Esophagus muscularis mucosa (tissue), 4 donors: ENCODE measurements around the gene CNOT1. TPM values are rescaled to one million over a fixed set of nuclear protein-coding genes. Genes with fewer than 3 reads are reported as not detected.
A peak's percentile ranks its signal among the peaks of the same experiment; 100 is the strongest.
"Not testable (repeated sequence)": the region's sequence is repeated elsewhere in the genome, so short reads cannot be mapped to it uniquely, and the experiment has no call there.

Experiments used
- DNase-seq: peaks from one replicate; pipeline ENCODE4 v3.0.0-alpha.2; 2017; ENCODE audit errors: extremely low spot score
- H3K27ac ChIP-seq, 4 donors: fragments of 200-600 bp; sonication (generic); replicated peaks in 1 of 4; 1 replicate in 3 of 4; 2 replicates in 1 of 4; pipeline ENCODE4 v1.5.1; 2016 to 2019; ENCODE audit warnings: mild to moderate bottlenecking in 1 of 4
- H3K27me3 ChIP-seq, 4 donors: fragments of 200-600 bp; sonication (generic); one replicate each; pipeline versions ENCODE4 v1.5.1 to v1.6.0; 2016 to 2019
- H3K36me3 ChIP-seq, 4 donors: fragments of 200-600 bp; sonication (generic); one replicate each; pipeline ENCODE4 v1.5.1; 2016 to 2019
- H3K4me1 ChIP-seq, 4 donors: fragments of 200-600 bp; sonication (generic); one replicate each; pipeline ENCODE4 v1.5.1; 2016 to 2019
- H3K4me3 ChIP-seq, 4 donors: fragments of 200-600 bp; sonication (generic); 1 replicate in 2 of 4; 2 replicates in 2 of 4; pipeline ENCODE4 v1.5.1; 2016 to 2019; ENCODE audit warnings: mild to moderate bottlenecking in 4 of 4, moderate library complexity in 1 of 4
- H3K9me3 ChIP-seq, 4 donors: fragments of 200-600 bp; sonication (generic); 1 replicate in 3 of 4; 2 replicates in 1 of 4; pipeline ENCODE4 v1.5.1; 2016 to 2019
- CTCF ChIP-seq, 3 experiments: fragments of 200-600 bp in 2 of 3; fragments of 450-650 bp in 1 of 3; sonication (generic) in 2 of 3; IDR thresholded peaks; one replicate each; pipeline ENCODE4 v1.5.1; 2017 to 2019; ENCODE audit warnings: antibody characterized with exemption in 3 of 3, mild to moderate bottlenecking in 2 of 3, moderate library complexity in 1 of 3
- EP300 ChIP-seq: sonication (generic); formaldehyde crosslinking; IDR thresholded peaks from one replicate; pipeline ENCODE4 v1.6.1; 2017; ENCODE audit warnings: antibody characterized with exemption
- POLR2A ChIP-seq: fragments of 450-650 bp; IDR thresholded peaks from one replicate; pipeline ENCODE4 v1.6.1; 2017; ENCODE audit warnings: antibody characterized with exemption, moderate library complexity, mild to moderate bottlenecking, low read depth
- POLR2AphosphoS5 ChIP-seq, 2 donors: sonication (generic); formaldehyde crosslinking; IDR thresholded peaks; one replicate each; pipeline ENCODE4 v1.6.1; 2017; ENCODE audit warnings: antibody characterized with exemption in 2 of 2
- WGBS: methylation state at CpG from one replicate; pipeline ENCODE4 v1.1.5; 2018; 5-methylcytosine and 5-hydroxymethylcytosine counted together
- intact Hi-C: fragments of 100-400 bp; cut with DNase I; formaldehyde crosslinking; loops from one replicate; pipeline ENCODE4 v1.15.1; 2023
- total RNA-seq, 4 donors: library from RNA; depleted of rRNA; stranded (reverse); fragments of >200 nt; gene quantifications; one replicate each; pipeline versions ENCODE4 v1.1.0 to v1.2.1, GENCODE V29; 2016

The CNOT1 gene
- total RNA-seq, 4 donors from 2014 or later, result 92.1 to 97.6 (median 95.6) TPM

- intact Hi-C loops, result no loop called here
- Histone ChIP-seq H3K9me3 (no peaks in the 10 kb centered on the region), H3K36me3 (no peaks in the 10 kb centered on the region), H3K4me1 (no peaks in the 10 kb centered on the region), H3K4me3 (no peak overlapping the region), H3K27ac (no peak overlapping the region), H3K27me3 (no peaks in the 10 kb centered on the region)
- peak; percentile 37 for DNase-seq
- WGBS, result 75% methylated on average over 8 of the region's 8 CpGs
- TF ChIP-seq POLR2AphosphoS5 (IDR thresholded peaks at IDR 0.05), result no peak
- peak in 1 of 3 experiments; percentile 18 for TF ChIP-seq CTCF (IDR thresholded peaks at IDR 0.05)
Measured at GRCh38 chr16:58638148-58639036, 8.8 kb upstream of the CNOT1 start.

- WGBS, result 95% methylated on average over 6 of the region's 6 CpGs
- DNase-seq, H3K4me1 ChIP-seq, H3K27ac ChIP-seq, intact Hi-C loops, H3K27me3 ChIP-seq, H3K4me3 ChIP-seq, H3K36me3 ChIP-seq, H3K9me3 ChIP-seq: not testable (repeated sequence)
Measured at GRCh38 chr16:58637021-58637420, 7.4 kb upstream of the CNOT1 start.

GRCh38 chr16:58636466-58636865 is 6.8 kb upstream of the CNOT1 start:
- Histone ChIP-seq H3K4me1 (no peaks in the 10 kb centered on the region), H3K4me3 (no peak overlapping the region), H3K27ac (no peak overlapping the region), H3K9me3 (no peaks in the 10 kb centered on the region), H3K36me3 (no peaks in the 10 kb centered on the region), H3K27me3 (no peaks in the 10 kb centered on the region)
- WGBS, result 91% methylated on average over 4 of the region's 4 CpGs
- no peak for TF ChIP-seq CTCF (IDR thresholded peaks at IDR 0.05)
- TF ChIP-seq POLR2A, result no peak
- no peak for TF ChIP-seq POLR2AphosphoS5 (IDR thresholded peaks at IDR 0.05)
- no peak for TF ChIP-seq EP300
- intact Hi-C loops, result no loop called here
- no peak for DNase-seq

GRCh38 chr16:58635502-58635901 is 5.9 kb upstream of the CNOT1 start:
- H3K4me1 ChIP-seq, result peaks cover 0 to 4% (median 3%) of the 10 kb centered on the region in 4 donors
- no peak overlapping the region for H3K4me3 ChIP-seq
- no peaks in the 10 kb centered on the region for H3K9me3 ChIP-seq
- H3K27me3 ChIP-seq, result no peaks in the 10 kb centered on the region
- WGBS, result 87% methylated on average over 4 of the region's 4 CpGs
- intact Hi-C loops, result no loop called here
- DNase-seq, result no peak
- no peaks in the 10 kb centered on the region for H3K36me3 ChIP-seq
- TF ChIP-seq CTCF (IDR thresholded peaks at IDR 0.05), result no peak
- no peak for TF ChIP-seq EP300
- no peak for TF ChIP-seq POLR2A
- TF ChIP-seq POLR2AphosphoS5 (IDR thresholded peaks at IDR 0.05), result no peak
- no peak overlapping the region for H3K27ac ChIP-seq

GRCh38 chr16:58634265-58634802 is 4.7 kb upstream of the CNOT1 start:
- no peak overlapping the region for H3K27ac ChIP-seq
- H3K4me1 ChIP-seq, result peaks cover 0 to 5% (median 4%) of the 10 kb centered on the region in 4 donors
- H3K4me3 ChIP-seq, result no peak overlapping the region
- H3K36me3 ChIP-seq, result no peaks in the 10 kb centered on the region
- 80% methylated on average over 3 of the region's 3 CpGs for WGBS
- TF ChIP-seq POLR2AphosphoS5 (IDR thresholded peaks at IDR 0.05) (no peak), EP300 (no peak), POLR2A (no peak), CTCF (IDR thresholded peaks at IDR 0.05) (no peak)
- intact Hi-C loops, result no loop called here
- no peaks in the 10 kb centered on the region for H3K27me3 ChIP-seq
- DNase-seq, result no peak
- H3K9me3 ChIP-seq, result no peaks in the 10 kb centered on the region
